OCI-LY7 (cell line): ENCODE measurements around the gene REXO1.

Source experiments
- EZH2phosphoT487 ChIP-seq: fragments of 200-600 bp; sonication (generic); IDR thresholded peaks from 2 replicates; pipeline ENCODE4 v1.6.1; 2018; ENCODE audit warnings: low read depth, borderline replicate concordance, mild to moderate bottlenecking, mixed run types, antibody characterized with exemption, low read length, moderate library complexity, mixed read lengths
- TF ChIP-seq, protein P1 (sequence below): fragments of 200-600 bp; sonication (generic); conservative IDR thresholded peaks from 2 replicates; pipeline ENCODE4 v1.5.1; 2014; ENCODE audit warnings: mild to moderate bottlenecking, antibody characterized with exemption, low read length, moderate library complexity, mixed read lengths

DNA sequence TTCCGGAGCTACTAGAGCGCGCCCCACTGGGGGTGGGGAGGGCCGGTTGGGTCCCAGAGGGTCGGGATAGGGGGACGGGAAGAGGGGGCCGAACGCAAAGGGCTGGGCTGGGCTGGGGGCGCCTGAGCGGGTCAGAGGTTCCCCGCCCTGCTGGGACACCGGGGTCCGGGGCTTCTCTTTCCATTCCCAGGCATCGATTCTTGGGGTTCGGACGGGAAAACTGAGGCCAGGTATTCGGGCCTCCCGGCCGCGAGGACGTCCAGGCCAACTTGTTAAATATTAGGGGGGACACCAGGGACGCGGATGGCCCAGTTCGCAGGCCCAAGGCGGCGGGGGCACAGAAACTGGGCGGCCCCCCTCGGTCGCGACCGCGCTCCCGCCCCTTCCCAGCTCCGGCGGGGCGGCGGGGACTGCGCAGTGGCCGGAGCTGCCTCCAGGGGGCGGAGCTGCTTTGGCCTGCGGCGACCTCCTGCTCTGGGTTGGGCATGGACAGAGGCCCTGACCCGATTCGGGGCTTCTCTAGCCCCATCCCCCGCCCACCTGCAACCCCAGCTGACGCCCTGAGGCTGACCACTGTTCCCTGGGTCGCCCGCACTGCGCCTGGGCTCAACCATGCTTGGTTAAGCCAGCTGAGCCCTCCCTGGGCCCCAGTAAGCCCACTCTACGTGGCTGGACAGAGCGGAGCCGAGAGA, 16.3 kb upstream of the REXO1 start:
- TF ChIP-seq, protein P1, sequence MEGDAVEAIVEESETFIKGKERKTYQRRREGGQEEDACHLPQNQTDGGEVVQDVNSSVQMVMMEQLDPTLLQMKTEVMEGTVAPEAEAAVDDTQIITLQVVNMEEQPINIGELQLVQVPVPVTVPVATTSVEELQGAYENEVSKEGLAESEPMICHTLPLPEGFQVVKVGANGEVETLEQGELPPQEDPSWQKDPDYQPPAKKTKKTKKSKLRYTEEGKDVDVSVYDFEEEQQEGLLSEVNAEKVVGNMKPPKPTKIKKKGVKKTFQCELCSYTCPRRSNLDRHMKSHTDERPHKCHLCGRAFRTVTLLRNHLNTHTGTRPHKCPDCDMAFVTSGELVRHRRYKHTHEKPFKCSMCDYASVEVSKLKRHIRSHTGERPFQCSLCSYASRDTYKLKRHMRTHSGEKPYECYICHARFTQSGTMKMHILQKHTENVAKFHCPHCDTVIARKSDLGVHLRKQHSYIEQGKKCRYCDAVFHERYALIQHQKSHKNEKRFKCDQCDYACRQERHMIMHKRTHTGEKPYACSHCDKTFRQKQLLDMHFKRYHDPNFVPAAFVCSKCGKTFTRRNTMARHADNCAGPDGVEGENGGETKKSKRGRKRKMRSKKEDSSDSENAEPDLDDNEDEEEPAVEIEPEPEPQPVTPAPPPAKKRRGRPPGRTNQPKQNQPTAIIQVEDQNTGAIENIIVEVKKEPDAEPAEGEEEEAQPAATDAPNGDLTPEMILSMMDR = peak; percentile 77
- no peak for TF ChIP-seq EZH2phosphoT487
